ENCODE data around the gene SKIC8. TPM values are rescaled to one million over a fixed set of nuclear protein-coding genes. Genes with fewer than 3 reads are reported as not detected.

SKIC8 gene
- total RNA-seq, 1 donor from 2014 or later: 49.0 TPM

GRCh38 chr15:78341057-78341987 is 41.9 kb upstream of the SKIC8 start:
- no peak overlapping the region for H3K4me3 ChIP-seq (ENCODE audit: low read depth, low read length)
- peaks cover 26% of the 10 kb centered on the region for H3K27me3 ChIP-seq (ENCODE audit: control insufficient read depth, insufficient read depth, low read length)
- H3K36me3 ChIP-seq (ENCODE audit: control insufficient read depth, insufficient read depth, low read length): no peaks in the 10 kb centered on the region
- no peak for TF ChIP-seq CTCF (IDR thresholded peaks at IDR 0.05; ENCODE audit: insufficient read depth, low read length, severe bottlenecking)
- FAIRE-seq (no peak), DNase-seq (ENCODE audit: low read depth) (no peak)

GRCh38 chr15:78340231-78341056 is 41.0 kb upstream of the SKIC8 start, which contains the start of gene CRABP1:
Gene CRABP1, plus strand, starts transcription at chr15:78340353. Its CDS starts 76 bp downstream, at chr15:78340429.
- H3K27me3 ChIP-seq (ENCODE audit: control insufficient read depth, insufficient read depth, low read length): peaks cover 32% of the 10 kb centered on the region
- no peak for TF ChIP-seq CTCF (IDR thresholded peaks at IDR 0.05; ENCODE audit: insufficient read depth, low read length, severe bottlenecking)
- DNase-seq (ENCODE audit: low read depth) (no peak), FAIRE-seq (no peak)
- H3K4me3 ChIP-seq (ENCODE audit: low read depth, low read length): no peak within 1 kb of the TSS
- no peaks in the 10 kb centered on the region for H3K36me3 ChIP-seq (ENCODE audit: control insufficient read depth, insufficient read depth, low read length)

- no peaks in the 10 kb centered on the region for H3K36me3 ChIP-seq (ENCODE audit: control insufficient read depth, insufficient read depth, low read length)
- no peak for FAIRE-seq
- H3K27me3 ChIP-seq (ENCODE audit: control insufficient read depth, insufficient read depth, low read length): peaks cover 32% of the 10 kb centered on the region
- DNase-seq (ENCODE audit: low read depth): no peak
- no peak for TF ChIP-seq CTCF (IDR thresholded peaks at IDR 0.05; ENCODE audit: insufficient read depth, low read length, severe bottlenecking)
- H3K4me3 ChIP-seq (ENCODE audit: low read depth, low read length): no peak overlapping the region
These were observed 40.1 kb upstream of the SKIC8 start for GRCh38 chr15:78339559-78339958.

GRCh38 chr15:78338781-78339180 is 39.4 kb upstream of the SKIC8 start:
- DNase-seq (ENCODE audit: low read depth) (no peak), FAIRE-seq (no peak)
- H3K4me3 ChIP-seq (ENCODE audit: low read depth, low read length): no peak overlapping the region
- no peaks in the 10 kb centered on the region for H3K36me3 ChIP-seq (ENCODE audit: control insufficient read depth, insufficient read depth, low read length)
- peaks cover 32% of the 10 kb centered on the region for H3K27me3 ChIP-seq (ENCODE audit: control insufficient read depth, insufficient read depth, low read length)
- no peak for TF ChIP-seq CTCF (IDR thresholded peaks at IDR 0.05; ENCODE audit: insufficient read depth, low read length, severe bottlenecking)

- Histone ChIP-seq H3K27me3 (ENCODE audit: control insufficient read depth, insufficient read depth, low read length) (peaks cover 28% of the 10 kb centered on the region), H3K4me3 (ENCODE audit: low read depth, low read length) (no peak overlapping the region), H3K36me3 (ENCODE audit: control insufficient read depth, insufficient read depth, low read length) (no peaks in the 10 kb centered on the region)
- FAIRE-seq: no peak
- DNase-seq (ENCODE audit: low read depth): no peak
- TF ChIP-seq CTCF (IDR thresholded peaks at IDR 0.05; ENCODE audit: insufficient read depth, low read length, severe bottlenecking): no peak
These were observed 36.6 kb upstream of the SKIC8 start for GRCh38 chr15:78335985-78336384.

Data from bronchial epithelial cell (primary cell).